ENCODE data around the gene LPCAT3.

Gene LPCAT3

GRCh38 chr12:6935371-6936193, 82.7 kb downstream of the LPCAT3 start:
- DNase-seq = no peak

GRCh38 chr12:6934110-6934509, 84.2 kb downstream of the LPCAT3 start:
- DNase-seq = no peak

- no peak for DNase-seq
Observed at GRCh38 chr12:6932766-6933165, 85.5 kb downstream of the LPCAT3 start.

GRCh38 chr12:6929466-6930452, 88.5 kb downstream of the LPCAT3 start:
- DNase-seq = no peak

- DNase-seq = no peak
Observed at GRCh38 chr12:6928703-6929407, 89.4 kb downstream of the LPCAT3 start.

- DNase-seq = no peak
Observed at GRCh38 chr12:6928022-6928702, 90.1 kb downstream of the LPCAT3 start.

GRCh38 chr12:6927379-6928021, 90.8 kb downstream of the LPCAT3 start, which contains the start of gene ATN1:
Gene ATN1, plus strand, starts transcription at chr12:6927959. Its CDS starts 6,043 bp downstream, at chr12:6934002.
- peak; percentile 38 for DNase-seq

Measured in CD4-positive, alpha-beta T cell treated with Interleukin-15 for 1 hour (primary cell).